Adrenal gland (tissue), 5 donors: ENCODE data around the gene IDH3G.

Experiments used
- CTCF ChIP-seq, 6 experiments: fragments of 450-650 bp in 4 of 6; fragments of 200-600 bp in 2 of 6; sonication (generic) in 1 of 6; IDR thresholded peaks; 1 replicate in 5 of 6; 2 replicates in 1 of 6; pipeline versions ENCODE4 v1.5.1 to v1.8.0; 2016 to 2021; ENCODE audit warnings: antibody characterized with exemption in 6 of 6, mild to moderate bottlenecking in 2 of 6, moderate library complexity in 1 of 6
- POLR2A ChIP-seq, 2 donors: fragments of 450-650 bp; IDR thresholded peaks; one replicate each; pipeline ENCODE4 v1.6.1; 2017; ENCODE audit warnings: antibody characterized with exemption in 2 of 2, mild to moderate bottlenecking in 2 of 2, moderate library complexity in 1 of 2
- donor health status: DM: no; HTN: no; CAD: no.

GRCh38 chrX:153768311-153769157, 25.6 kb downstream of the IDH3G start:
- TF ChIP-seq CTCF (IDR thresholded peaks at IDR 0.05) (no peak), POLR2A (IDR thresholded peaks at IDR 0.05) (no peak)
